ENCODE results near the gene NFKB2. TPM values are rescaled to one million over a fixed set of nuclear protein-coding genes. Genes with fewer than 3 reads are reported as not detected.

Gene NFKB2
- total RNA-seq, 6 experiments from 2014 or later = 7.5 to 46.0 (median 19.4) TPM

GRCh38 chr10:102421507-102421756 is 25.9 kb downstream of the NFKB2 start:
- Histone ChIP-seq H3K27me3 (no peaks in the 10 kb centered on the region), H3K27ac (peak overlapping the region; percentile 71 to 89 (median 73)), H3K9me3 (no peaks in the 10 kb centered on the region), H3K36me3 (peaks cover 0 to 5% (median 2%) of the 10 kb centered on the region in 4 donors), H3K4me3 (peak overlapping the region; percentile 86 to 90 (median 89)), H3K4me1 (peaks cover 0 to 25% (median 11%) of the 10 kb centered on the region in 4 donors)
- DNase-seq (no peak), ATAC-seq (peak in 1 of 4 donors; percentile 2)
- WGBS (ENCODE audit: insufficient coverage, low coverage, low lambda C conversion rate, missing lambda C conversion rate) = 0% methylated on average over 5 of the region's 14 CpGs
- intact Hi-C loops (cut with DNase I) = no loop called here
- TF ChIP-seq, protein P1, sequence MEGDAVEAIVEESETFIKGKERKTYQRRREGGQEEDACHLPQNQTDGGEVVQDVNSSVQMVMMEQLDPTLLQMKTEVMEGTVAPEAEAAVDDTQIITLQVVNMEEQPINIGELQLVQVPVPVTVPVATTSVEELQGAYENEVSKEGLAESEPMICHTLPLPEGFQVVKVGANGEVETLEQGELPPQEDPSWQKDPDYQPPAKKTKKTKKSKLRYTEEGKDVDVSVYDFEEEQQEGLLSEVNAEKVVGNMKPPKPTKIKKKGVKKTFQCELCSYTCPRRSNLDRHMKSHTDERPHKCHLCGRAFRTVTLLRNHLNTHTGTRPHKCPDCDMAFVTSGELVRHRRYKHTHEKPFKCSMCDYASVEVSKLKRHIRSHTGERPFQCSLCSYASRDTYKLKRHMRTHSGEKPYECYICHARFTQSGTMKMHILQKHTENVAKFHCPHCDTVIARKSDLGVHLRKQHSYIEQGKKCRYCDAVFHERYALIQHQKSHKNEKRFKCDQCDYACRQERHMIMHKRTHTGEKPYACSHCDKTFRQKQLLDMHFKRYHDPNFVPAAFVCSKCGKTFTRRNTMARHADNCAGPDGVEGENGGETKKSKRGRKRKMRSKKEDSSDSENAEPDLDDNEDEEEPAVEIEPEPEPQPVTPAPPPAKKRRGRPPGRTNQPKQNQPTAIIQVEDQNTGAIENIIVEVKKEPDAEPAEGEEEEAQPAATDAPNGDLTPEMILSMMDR (IDR thresholded peaks at IDR 0.05) = no peak
- no peak for TF ChIP-seq POLR2A (IDR thresholded peaks at IDR 0.05)

DNA sequence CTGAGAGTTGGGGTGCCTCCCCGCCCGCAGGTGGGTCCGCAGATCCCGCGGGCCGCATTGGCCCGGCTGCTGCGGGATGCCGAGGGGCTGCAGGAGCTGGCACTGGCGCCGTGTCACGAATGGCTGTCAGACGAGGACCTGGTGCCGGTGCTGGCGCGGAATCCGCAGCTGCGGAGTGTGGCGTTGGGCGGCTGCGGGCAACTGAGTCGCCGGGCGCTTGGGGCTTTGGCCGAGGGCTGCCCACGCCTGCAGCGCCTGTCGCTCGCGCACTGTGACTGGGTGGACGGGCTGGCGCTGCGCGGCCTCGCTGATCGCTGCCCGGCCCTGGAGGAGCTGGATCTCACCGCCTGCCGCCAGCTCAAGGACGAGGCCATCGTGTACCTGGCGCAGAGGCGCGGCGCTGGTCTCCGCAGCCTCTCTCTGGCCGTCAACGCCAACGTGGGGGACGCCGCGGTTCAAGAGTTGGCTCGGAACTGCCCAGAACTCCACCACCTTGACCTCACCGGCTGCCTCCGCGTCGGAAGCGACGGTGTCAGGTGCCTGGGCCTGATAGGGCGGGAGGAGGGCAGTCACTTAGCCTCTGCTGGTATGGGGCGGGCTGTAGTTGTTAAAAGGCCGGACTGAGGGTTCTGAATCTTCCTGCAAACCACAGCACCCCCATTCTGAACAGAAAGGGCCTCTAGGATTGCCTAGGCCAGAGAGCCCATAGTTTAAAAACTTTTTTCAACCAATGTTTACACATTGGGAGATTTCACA is 26.4 kb downstream of the NFKB2 start:
- no peaks in the 10 kb centered on the region for H3K27me3 ChIP-seq
- WGBS (ENCODE audit: insufficient coverage, low coverage, low lambda C conversion rate, missing lambda C conversion rate) = 0% methylated on average over 15 of the region's 62 CpGs
- peaks cover 0 to 25% (median 11%) of the 10 kb centered on the region in 4 donors for H3K4me1 ChIP-seq
- intact Hi-C loops (cut with DNase I) = no loop called here
- H3K9me3 ChIP-seq = no peaks in the 10 kb centered on the region
- H3K36me3 ChIP-seq = peaks cover 0 to 5% (median 2%) of the 10 kb centered on the region in 4 donors
- DNase-seq (peak; percentile 65 to 84 (median 78)), ATAC-seq (peak; percentile 26 to 44 (median 36))
- peak overlapping the region; percentile 71 to 89 (median 73) for H3K27ac ChIP-seq
- peak; percentile 7 for TF ChIP-seq POLR2A (IDR thresholded peaks at IDR 0.05)
- TF ChIP-seq, protein P1 (IDR thresholded peaks at IDR 0.05) = no peak
- peak overlapping the region; percentile 86 to 90 (median 89) for H3K4me3 ChIP-seq

DNA sequence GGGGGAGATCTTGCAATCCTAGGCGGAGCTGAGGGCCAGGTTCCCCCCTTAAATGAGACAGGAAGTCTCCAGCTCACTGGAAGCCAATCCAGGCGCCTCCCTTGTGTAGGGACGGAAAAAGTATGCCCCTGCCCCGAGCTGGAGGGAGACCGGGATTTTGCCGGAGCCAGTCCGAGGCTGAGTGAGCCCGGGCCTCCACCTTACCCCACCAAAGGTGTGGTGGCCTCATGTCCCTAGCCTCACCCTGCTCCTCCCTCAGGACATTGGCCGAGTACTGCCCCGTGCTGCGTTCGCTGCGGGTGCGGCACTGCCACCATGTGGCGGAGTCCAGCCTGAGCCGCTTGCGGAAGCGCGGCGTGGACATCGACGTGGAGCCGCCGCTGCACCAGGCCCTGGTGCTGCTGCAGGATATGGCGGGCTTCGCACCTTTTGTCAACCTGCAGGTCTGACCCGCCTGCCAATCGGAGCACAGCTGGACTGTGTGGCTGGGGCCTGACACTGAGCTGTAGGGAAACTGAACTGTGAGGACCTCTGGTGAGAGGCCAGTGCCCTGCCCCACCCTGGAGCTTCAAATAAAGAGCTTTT is 27.1 kb downstream of the NFKB2 start:
- Histone ChIP-seq H3K4me1 (peaks cover 0 to 25% (median 11%) of the 10 kb centered on the region in 4 donors), H3K27ac (peak overlapping the region; percentile 71 to 89 (median 73)), H3K4me3 (peak overlapping the region; percentile 86 to 90 (median 89)), H3K27me3 (no peaks in the 10 kb centered on the region), H3K36me3 (peaks cover 0 to 5% (median 2%) of the 10 kb centered on the region in 4 donors), H3K9me3 (no peaks in the 10 kb centered on the region)
- intact Hi-C loops (cut with DNase I) = no loop called here
- ATAC-seq = peak; percentile 71 to 78 (median 74)
- 4% methylated on average over 3 of the region's 28 CpGs for whole genome bisulfite sequencing (ENCODE audit: insufficient coverage, low coverage, low lambda C conversion rate, missing lambda C conversion rate)
- TF ChIP-seq, protein P1 (IDR thresholded peaks at IDR 0.05) = peak; percentile 82 to 92 (median 88)
- TF ChIP-seq POLR2A (IDR thresholded peaks at IDR 0.05) = peak; percentile 11
- peak; percentile 88 to 90 (median 89) for DNase-seq

DNA sequence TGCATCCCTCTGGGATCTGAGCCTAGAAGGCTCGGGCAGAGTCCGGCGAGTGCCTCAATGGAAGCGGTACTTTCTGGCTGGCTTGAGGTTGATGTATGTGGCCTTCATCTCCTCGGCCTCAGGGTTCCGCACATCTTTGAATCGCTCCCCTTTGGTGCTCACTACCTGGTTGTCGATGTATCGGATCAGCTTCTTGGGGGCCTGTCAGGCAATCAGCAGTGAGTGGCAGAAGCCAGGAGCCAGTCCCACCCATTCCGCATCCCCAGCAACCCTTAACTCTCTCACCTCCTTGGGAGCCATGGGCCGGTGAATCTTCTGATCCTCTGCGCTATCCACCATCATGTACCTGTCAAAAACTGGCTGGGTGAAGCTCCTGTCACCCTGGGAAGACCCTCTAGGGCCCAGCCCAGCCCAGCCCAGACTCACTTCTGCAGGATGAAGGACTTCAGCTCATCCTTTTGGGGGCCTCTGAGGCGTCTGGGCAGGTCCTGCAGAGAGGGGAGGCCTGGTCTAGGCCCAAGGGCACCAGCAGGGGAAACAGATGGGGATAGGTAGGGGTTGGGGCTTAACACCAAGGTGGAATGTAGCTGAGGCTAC is 28.0 kb downstream of the NFKB2 start:
- peaks cover 0 to 5% (median 2%) of the 10 kb centered on the region in 4 donors for H3K36me3 ChIP-seq
- TF ChIP-seq, protein P1 (IDR thresholded peaks at IDR 0.05) = no peak
- TF ChIP-seq POLR2A (IDR thresholded peaks at IDR 0.05) = no peak
- no peak overlapping the region for H3K27ac ChIP-seq
- intact Hi-C loops (cut with DNase I) = no loop called here
- H3K9me3 ChIP-seq = no peaks in the 10 kb centered on the region
- ATAC-seq (no peak), DNase-seq (no peak)
- H3K4me3 ChIP-seq = no peak overlapping the region
- 91% methylated on average over 6 of the region's 13 CpGs for WGBS (ENCODE audit: insufficient coverage, low coverage, low lambda C conversion rate, missing lambda C conversion rate)
- H3K4me1 ChIP-seq = peaks cover 0 to 25% (median 11%) of the 10 kb centered on the region in 4 donors
- H3K27me3 ChIP-seq = no peaks in the 10 kb centered on the region
